Trophoblast cell (in vitro differentiated cells and primary cell): Measurements from ENCODE around the gene CHTF18.
A peak's percentile ranks its signal among the peaks of the same experiment; 100 is the strongest.

ENCODE experiments used
- DNase-seq, 2 donors: peaks; one replicate each; pipeline ENCODE4 v3.0.0-alpha.2; 2016
- H2AFZ ChIP-seq: 2 replicates; pipeline ENCODE4 v1.6.1; 2013; ENCODE audit warnings: low read length, moderate library complexity, mild to moderate bottlenecking; ENCODE audit not compliant: insufficient read depth, poor library complexity
- H2AK5ac ChIP-seq: 2 replicates; pipeline ENCODE4 v1.6.1; 2013; ENCODE audit warnings: mild to moderate bottlenecking, low read length
- H2BK120ac ChIP-seq: 2 replicates; pipeline ENCODE4 v1.6.1; 2013; ENCODE audit warnings: low read length, mild to moderate bottlenecking, moderate library complexity; ENCODE audit not compliant: insufficient read depth, poor library complexity
- H2BK12ac ChIP-seq: 2 replicates; pipeline ENCODE4 v1.6.1; 2013; ENCODE audit warnings: mild to moderate bottlenecking, low read length, moderate library complexity
- H2BK5ac ChIP-seq: 2 replicates; pipeline ENCODE4 v1.6.1; 2013; ENCODE audit warnings: low read length, low read depth, moderate library complexity, mild to moderate bottlenecking; ENCODE audit not compliant: poor library complexity
- H3K14ac ChIP-seq: 2 replicates; pipeline ENCODE4 v1.6.1; 2013; ENCODE audit warnings: mild to moderate bottlenecking, low read length
- H3K18ac ChIP-seq: 2 replicates; pipeline ENCODE4 v1.6.1; 2013; ENCODE audit warnings: mild to moderate bottlenecking, low read length
- H3K23ac ChIP-seq: 2 replicates; pipeline ENCODE4 v1.6.1; 2013; ENCODE audit warnings: low read length
- H3K27ac ChIP-seq: 2 replicates; pipeline ENCODE4 v1.5.1; 2013; ENCODE audit warnings: low read depth, mild to moderate bottlenecking, inconsistent platforms, low read length, moderate library complexity
- H3K27me3 ChIP-seq: 2 replicates; pipeline ENCODE4 v1.6.1; 2013; ENCODE audit warnings: inconsistent platforms, mild to moderate bottlenecking, low read length, moderate library complexity; ENCODE audit not compliant: insufficient read depth
- H3K36me3 ChIP-seq, 2 experiments: 1 replicate in 1 of 2; 2 replicates in 1 of 2; pipeline ENCODE4 v1.6.1; 2013; ENCODE audit warnings: low read length in 2 of 2, mild to moderate bottlenecking in 2 of 2, moderate library complexity in 1 of 2; ENCODE audit not compliant: insufficient read depth in 2 of 2, control insufficient read depth in 1 of 2
- H3K4ac ChIP-seq: 2 replicates; pipeline ENCODE4 v1.6.1; 2013; ENCODE audit warnings: low read depth, mild to moderate bottlenecking, low read length, moderate library complexity
- H3K4me1 ChIP-seq, 2 experiments: 1 replicate in 1 of 2; 2 replicates in 1 of 2; pipeline ENCODE4 v1.6.1; 2013; ENCODE audit warnings: low read length in 2 of 2, mild to moderate bottlenecking in 2 of 2, moderate library complexity in 1 of 2; ENCODE audit not compliant: insufficient read depth in 2 of 2, control insufficient read depth in 1 of 2
- H3K4me2 ChIP-seq: 2 replicates; pipeline ENCODE4 v1.6.1; 2013; ENCODE audit warnings: inconsistent platforms, mild to moderate bottlenecking, low read length, moderate library complexity
- H3K4me3 ChIP-seq: 2 replicates; pipeline ENCODE4 v1.5.1; 2013; ENCODE audit warnings: mild to moderate bottlenecking, low read depth, low read length, inconsistent platforms
- H3K79me1 ChIP-seq: one replicate; pipeline ENCODE4 v1.6.1; 2013; ENCODE audit warnings: low read length
- H3K79me2 ChIP-seq: 2 replicates; pipeline ENCODE4 v1.6.1; 2013; ENCODE audit warnings: low read length, mild to moderate bottlenecking; ENCODE audit not compliant: control insufficient read depth, insufficient read depth, poor library complexity
- H3K9ac ChIP-seq: 2 replicates; pipeline ENCODE4 v1.6.1; 2013; ENCODE audit warnings: mild to moderate bottlenecking, low read length
- H3K9me3 ChIP-seq: 2 replicates; pipeline ENCODE4 v1.6.1; 2013; ENCODE audit warnings: low read depth, mild to moderate bottlenecking, control low read depth, inconsistent platforms, low read length; ENCODE audit not compliant: insufficient read depth
- H4K12ac ChIP-seq: 2 replicates; pipeline ENCODE4 v1.6.1; 2013; ENCODE audit warnings: low read depth, mild to moderate bottlenecking, low read length, moderate library complexity
- H4K8ac ChIP-seq: 2 replicates; pipeline ENCODE4 v1.6.1; 2013; ENCODE audit warnings: low read depth, mild to moderate bottlenecking, low read length, moderate library complexity
- H4K91ac ChIP-seq: one replicate; pipeline ENCODE4 v1.6.1; 2013; ENCODE audit warnings: low read depth, mild to moderate bottlenecking, low read length, moderate library complexity
- WGBS: extraction: QIAGEN DNeasy Blood & Tissue Kit; methylation state at CpG from one replicate; pipeline ENCODE4 v1.1.7; 2013; ENCODE audit warnings: missing lambda C conversion rate; ENCODE audit not compliant: insufficient read length, insufficient coverage; ENCODE audit errors: extremely low coverage; 5-methylcytosine and 5-hydroxymethylcytosine counted together

Gene CHTF18

GRCh38 chr16:782258-782657, 6.2 kb upstream of the CHTF18 start:
- Histone ChIP-seq H3K4me2 (no peak overlapping the region), H3K79me1 (no peaks in the 10 kb centered on the region)
- WGBS: no CpG with 5 or more reads among the region's 6 CpGs

GRCh38 chr16:782766-783403, 5.5 kb upstream of the CHTF18 start:
- H3K79me1 ChIP-seq: no peaks in the 10 kb centered on the region
- peaks cover 4 to 11% of the 10 kb centered on the region in 2 experiments for H3K4me1 ChIP-seq
- no peak overlapping the region for H4K8ac ChIP-seq
- H3K36me3 ChIP-seq: peaks cover 16 to 23% of the 10 kb centered on the region in 2 experiments
- no peak overlapping the region for H2AFZ ChIP-seq
- H3K18ac ChIP-seq: no peak overlapping the region
- no peak overlapping the region for H3K14ac ChIP-seq
- H2BK120ac ChIP-seq: no peak overlapping the region
- no peak overlapping the region for H2BK5ac ChIP-seq
- H3K4me2 ChIP-seq: no peak overlapping the region
- H4K91ac ChIP-seq: no peak overlapping the region
- DNase-seq: no peak
- no peak overlapping the region for H3K9ac ChIP-seq
- H3K27ac ChIP-seq: no peak overlapping the region
- H3K4ac ChIP-seq: no peak overlapping the region
- H3K4me3 ChIP-seq: no peak overlapping the region
- no peak overlapping the region for H2AK5ac ChIP-seq
- no CpG with 5 or more reads among the region's 36 CpGs for WGBS
- H3K79me2 ChIP-seq: no peaks in the 10 kb centered on the region
- H3K27me3 ChIP-seq: no peaks in the 10 kb centered on the region
- no peak overlapping the region for H2BK12ac ChIP-seq
- H3K23ac ChIP-seq: no peak overlapping the region
- H3K9me3 ChIP-seq: peaks cover 4% of the 10 kb centered on the region
- no peak overlapping the region for H4K12ac ChIP-seq

More at GRCh38 chr16:782258-782657, 6.2 kb upstream of the CHTF18 start:
- Histone ChIP-seq H4K91ac (no peak overlapping the region), H3K18ac (no peak overlapping the region), H3K14ac (no peak overlapping the region), H3K9me3 (peaks cover 4% of the 10 kb centered on the region), H2AFZ (no peak overlapping the region), H3K27ac (no peak overlapping the region), H2BK120ac (no peak overlapping the region), H3K27me3 (no peaks in the 10 kb centered on the region), H3K9ac (no peak overlapping the region), H3K4me1 (peaks cover 5 to 8% of the 10 kb centered on the region in 2 experiments), H3K79me2 (no peaks in the 10 kb centered on the region), H3K4ac (no peak overlapping the region), H3K23ac (no peak overlapping the region), H3K36me3 (peaks cover 16 to 23% of the 10 kb centered on the region in 2 experiments), H3K4me3 (no peak overlapping the region), H2BK5ac (no peak overlapping the region), H4K8ac (no peak overlapping the region), H4K12ac (no peak overlapping the region), H2BK12ac (no peak overlapping the region), H2AK5ac (no peak overlapping the region)
- DNase-seq: no peak

- Histone ChIP-seq H2BK120ac (no peak overlapping the region), H3K23ac (no peak overlapping the region), H4K8ac (no peak overlapping the region), H2BK12ac (no peak overlapping the region), H3K18ac (no peak overlapping the region), H3K27ac (no peak overlapping the region), H2BK5ac (no peak overlapping the region), H3K27me3 (no peaks in the 10 kb centered on the region), H4K12ac (no peak overlapping the region), H3K14ac (no peak overlapping the region), H2AK5ac (no peak overlapping the region), H3K79me2 (peaks cover 1% of the 10 kb centered on the region), H2AFZ (no peak overlapping the region), H3K36me3 (peaks cover 16 to 23% of the 10 kb centered on the region in 2 experiments), H3K4ac (no peak overlapping the region), H4K91ac (no peak overlapping the region), H3K4me2 (no peak overlapping the region), H3K79me1 (peaks cover 2% of the 10 kb centered on the region), H3K4me1 (peaks cover 0 to 8% of the 10 kb centered on the region in 2 experiments), H3K9me3 (peaks cover 4% of the 10 kb centered on the region), H3K4me3 (no peak overlapping the region), H3K9ac (no peak overlapping the region)
- peak in 1 of 2 donors; percentile 37 for DNase-seq
- WGBS: no CpG with 5 or more reads among the region's 17 CpGs
These were observed 4.8 kb upstream of the CHTF18 start for GRCh38 chr16:783404-784161.

GRCh38 chr16:784431-784830, 4.0 kb upstream of the CHTF18 start:
- H3K27ac ChIP-seq: no peak overlapping the region
- no peaks in the 10 kb centered on the region for H3K27me3 ChIP-seq
- H3K4me1 ChIP-seq: peaks cover 6 to 15% of the 10 kb centered on the region in 2 experiments
- H3K9me3 ChIP-seq: peaks cover 4% of the 10 kb centered on the region
- H4K12ac ChIP-seq: no peak overlapping the region
- H2BK5ac ChIP-seq: no peak overlapping the region
- H4K91ac ChIP-seq: no peak overlapping the region
- H4K8ac ChIP-seq: no peak overlapping the region
- no peak overlapping the region for H3K23ac ChIP-seq
- H3K4me3 ChIP-seq: no peak overlapping the region
- H3K79me1 ChIP-seq: peaks cover 5% of the 10 kb centered on the region
- WGBS: no CpG with 5 or more reads among the region's 19 CpGs
- no peak overlapping the region for H3K4ac ChIP-seq
- H3K9ac ChIP-seq: no peak overlapping the region
- no peak overlapping the region for H2AK5ac ChIP-seq
- H3K79me2 ChIP-seq: peaks cover 8% of the 10 kb centered on the region
- no peak overlapping the region for H2BK120ac ChIP-seq
- H3K36me3 ChIP-seq: peaks cover 17 to 26% of the 10 kb centered on the region in 2 experiments
- H2BK12ac ChIP-seq: no peak overlapping the region
- H3K14ac ChIP-seq: no peak overlapping the region
- H3K18ac ChIP-seq: no peak overlapping the region
- DNase-seq: no peak
- H3K4me2 ChIP-seq: no peak overlapping the region
- H2AFZ ChIP-seq: no peak overlapping the region
